ENCODE data around the gene GFRA1.

GFRA1 gene, protein sequence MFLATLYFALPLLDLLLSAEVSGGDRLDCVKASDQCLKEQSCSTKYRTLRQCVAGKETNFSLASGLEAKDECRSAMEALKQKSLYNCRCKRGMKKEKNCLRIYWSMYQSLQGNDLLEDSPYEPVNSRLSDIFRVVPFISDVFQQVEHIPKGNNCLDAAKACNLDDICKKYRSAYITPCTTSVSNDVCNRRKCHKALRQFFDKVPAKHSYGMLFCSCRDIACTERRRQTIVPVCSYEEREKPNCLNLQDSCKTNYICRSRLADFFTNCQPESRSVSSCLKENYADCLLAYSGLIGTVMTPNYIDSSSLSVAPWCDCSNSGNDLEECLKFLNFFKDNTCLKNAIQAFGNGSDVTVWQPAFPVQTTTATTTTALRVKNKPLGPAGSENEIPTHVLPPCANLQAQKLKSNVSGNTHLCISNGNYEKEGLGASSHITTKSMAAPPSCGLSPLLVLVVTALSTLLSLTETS
- total RNA-seq, result 0 reads per million in 3 donors

DNA sequence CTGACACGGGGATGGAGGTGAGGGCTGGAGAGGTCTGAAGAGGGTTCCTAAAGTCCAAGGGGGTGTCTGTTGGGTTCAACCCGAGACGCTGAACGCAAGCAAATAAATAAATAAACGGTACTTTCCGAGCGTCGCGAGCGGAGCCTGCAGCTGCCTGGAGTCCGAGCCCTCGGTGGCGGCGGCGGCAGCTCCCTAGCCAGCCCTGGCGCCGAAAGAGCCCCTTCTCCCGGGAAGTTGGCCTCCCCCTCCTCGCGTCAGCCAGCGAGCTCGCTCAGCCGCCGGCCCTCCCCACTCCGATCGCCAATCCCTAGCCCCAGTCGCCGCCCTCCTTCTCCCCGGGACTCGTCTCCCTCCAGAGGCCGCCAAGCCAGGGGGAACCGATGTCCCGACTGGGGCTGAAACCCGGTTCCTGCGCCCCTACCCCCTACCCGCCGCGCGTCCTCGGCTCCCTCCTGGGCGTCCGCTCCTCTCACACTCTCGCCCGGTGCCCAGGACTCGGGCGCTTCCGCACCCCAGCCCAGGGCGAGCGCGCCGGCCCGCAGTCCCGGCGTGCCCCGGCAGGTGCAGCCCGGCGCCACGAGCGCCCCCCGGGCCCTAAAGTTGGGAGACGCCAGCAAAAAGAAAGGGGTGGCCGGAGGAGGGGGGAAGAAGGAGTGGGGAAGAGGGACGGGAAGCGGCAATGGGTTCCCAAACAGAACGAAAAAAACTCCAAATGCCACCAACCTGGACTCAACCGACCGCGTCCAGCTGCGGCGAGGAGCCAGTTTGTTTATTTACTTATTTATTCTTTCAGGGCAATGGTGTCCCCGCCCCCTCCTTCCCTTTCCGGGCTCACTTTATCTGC is at the start of gene GFRA1:
TSS of gene GFRA1 (minus strand) at position 767 of the 844 bp plus-strand sequence. CDS start 1,177 bp downstream, outside the sequence.
- H3K4me1 ChIP-seq (ENCODE audit: control insufficient read depth, insufficient read depth, low read length, poor library complexity, severe bottlenecking), result no peaks in the 10 kb centered on the region
- H3K36me3 ChIP-seq (ENCODE audit: control insufficient read depth, insufficient read depth, low read length), result no peaks in the 10 kb centered on the region
- no peak within 1 kb of the TSS for H3K4me3 ChIP-seq (ENCODE audit: insufficient read depth, low read depth, low read length, poor library complexity, severe bottlenecking)
- peaks cover 17% of the 10 kb centered on the region for H3K27me3 ChIP-seq (replicated peaks; ENCODE audit: control insufficient read depth, insufficient read depth, low read length, poor library complexity, severe bottlenecking)
- no peaks in the 10 kb centered on the region for H3K9me3 ChIP-seq (ENCODE audit: control insufficient read depth, low read length)
- H3K27ac ChIP-seq (ENCODE audit: insufficient read depth, low read length, poor library complexity, severe bottlenecking), result no peak within 1 kb of the TSS
- no peak for DNase-seq

DNA sequence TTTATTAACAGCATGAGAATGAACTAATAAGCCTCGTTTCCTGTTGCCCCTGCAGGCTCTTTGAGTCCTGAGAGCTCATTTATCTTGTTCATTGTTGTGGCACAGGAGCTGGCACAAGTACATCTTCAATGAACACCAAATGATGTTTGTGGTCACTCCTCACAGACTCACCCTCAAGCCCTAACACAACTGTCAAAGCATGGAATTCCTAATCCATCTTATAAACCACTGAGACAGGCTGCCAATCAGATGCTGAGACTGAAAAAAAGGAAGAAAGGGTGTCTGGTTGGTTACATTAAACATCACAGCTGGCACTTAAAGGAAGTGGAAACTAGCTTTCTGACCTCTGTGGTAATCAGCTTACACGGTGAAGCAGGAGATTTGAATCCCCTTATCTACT is 43.5 kb upstream of the GFRA1 start:
- Histone ChIP-seq H3K36me3 (ENCODE audit: control insufficient read depth, insufficient read depth, low read length) (no peaks in the 10 kb centered on the region), H3K4me1 (ENCODE audit: control insufficient read depth, insufficient read depth, low read length, poor library complexity, severe bottlenecking) (no peaks in the 10 kb centered on the region), H3K27ac (ENCODE audit: insufficient read depth, low read length, poor library complexity, severe bottlenecking) (no peak overlapping the region), H3K4me3 (ENCODE audit: insufficient read depth, low read depth, low read length, poor library complexity, severe bottlenecking) (no peak overlapping the region), H3K9me3 (ENCODE audit: control insufficient read depth, low read length) (no peaks in the 10 kb centered on the region), H3K27me3 (replicated peaks; ENCODE audit: control insufficient read depth, insufficient read depth, low read length, poor library complexity, severe bottlenecking) (no peaks in the 10 kb centered on the region)
- no peak for DNase-seq

DNA sequence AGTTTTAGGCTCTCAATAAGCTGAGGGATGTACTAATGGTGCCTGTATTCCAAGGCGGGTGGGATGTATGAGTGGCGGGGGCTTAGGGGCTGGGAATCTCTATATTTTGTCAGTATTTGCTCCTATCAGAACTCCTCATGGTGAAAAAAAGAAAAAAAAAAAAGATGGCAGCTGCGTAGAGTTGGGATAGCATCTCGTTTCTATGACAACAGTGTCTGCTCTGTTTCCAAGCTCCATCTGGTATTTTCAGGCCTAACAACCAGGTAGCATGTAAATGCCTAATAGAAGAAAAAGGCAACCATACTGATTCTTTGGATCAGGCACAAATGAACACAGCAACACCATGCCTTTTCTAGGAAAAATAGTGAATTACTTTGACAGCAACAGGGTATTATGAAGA is 39.5 kb upstream of the GFRA1 start:
- Histone ChIP-seq H3K9me3 (ENCODE audit: control insufficient read depth, low read length) (no peaks in the 10 kb centered on the region), H3K27me3 (replicated peaks; ENCODE audit: control insufficient read depth, insufficient read depth, low read length, poor library complexity, severe bottlenecking) (no peaks in the 10 kb centered on the region), H3K27ac (ENCODE audit: insufficient read depth, low read length, poor library complexity, severe bottlenecking) (no peak overlapping the region), H3K36me3 (ENCODE audit: control insufficient read depth, insufficient read depth, low read length) (no peaks in the 10 kb centered on the region), H3K4me3 (ENCODE audit: insufficient read depth, low read depth, low read length, poor library complexity, severe bottlenecking) (no peak overlapping the region), H3K4me1 (ENCODE audit: control insufficient read depth, insufficient read depth, low read length, poor library complexity, severe bottlenecking) (no peaks in the 10 kb centered on the region)
- DNase-seq, result no peak

DNA sequence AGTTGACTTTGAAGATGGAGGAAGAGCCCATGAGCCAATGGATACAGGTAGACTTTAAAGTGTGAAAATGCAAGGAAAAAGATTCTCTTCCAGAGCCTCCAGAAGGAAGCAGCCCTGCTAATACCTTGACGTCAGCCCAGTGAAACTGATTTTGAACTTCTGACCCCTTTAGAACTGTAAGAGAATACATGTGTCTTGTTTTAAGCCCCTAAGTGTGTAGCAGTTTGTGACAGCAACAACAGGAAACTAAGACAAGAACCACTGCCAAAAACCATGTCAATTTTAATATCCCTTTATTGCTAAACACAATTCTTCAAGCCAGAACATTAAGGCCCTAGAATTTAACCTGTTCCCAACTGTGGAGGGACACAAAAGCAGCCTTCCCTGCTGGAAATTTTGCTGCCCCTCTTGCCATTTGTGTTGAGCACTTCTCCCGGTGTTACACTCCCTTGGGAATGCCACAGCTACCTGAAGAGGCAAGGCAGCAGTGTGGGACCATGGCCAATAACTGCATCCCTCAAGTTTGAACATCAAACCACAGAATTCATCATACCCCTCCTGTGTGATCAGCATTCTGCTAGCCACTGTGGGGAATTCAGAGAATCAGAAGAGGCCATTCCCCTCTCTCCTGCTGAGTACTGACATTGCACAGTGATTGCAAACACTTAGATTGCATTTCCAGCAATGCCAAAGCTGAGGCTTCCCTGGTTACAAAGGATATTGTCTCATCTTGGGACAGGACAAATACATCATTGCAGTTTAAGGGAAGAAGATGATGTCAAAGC is 38.9 kb upstream of the GFRA1 start:
- Histone ChIP-seq H3K9me3 (ENCODE audit: control insufficient read depth, low read length) (no peaks in the 10 kb centered on the region), H3K27ac (ENCODE audit: insufficient read depth, low read length, poor library complexity, severe bottlenecking) (no peak overlapping the region), H3K36me3 (ENCODE audit: control insufficient read depth, insufficient read depth, low read length) (no peaks in the 10 kb centered on the region), H3K4me3 (ENCODE audit: insufficient read depth, low read depth, low read length, poor library complexity, severe bottlenecking) (no peak overlapping the region), H3K4me1 (ENCODE audit: control insufficient read depth, insufficient read depth, low read length, poor library complexity, severe bottlenecking) (no peaks in the 10 kb centered on the region), H3K27me3 (replicated peaks; ENCODE audit: control insufficient read depth, insufficient read depth, low read length, poor library complexity, severe bottlenecking) (no peaks in the 10 kb centered on the region)
- DNase-seq, result no peak

DNA sequence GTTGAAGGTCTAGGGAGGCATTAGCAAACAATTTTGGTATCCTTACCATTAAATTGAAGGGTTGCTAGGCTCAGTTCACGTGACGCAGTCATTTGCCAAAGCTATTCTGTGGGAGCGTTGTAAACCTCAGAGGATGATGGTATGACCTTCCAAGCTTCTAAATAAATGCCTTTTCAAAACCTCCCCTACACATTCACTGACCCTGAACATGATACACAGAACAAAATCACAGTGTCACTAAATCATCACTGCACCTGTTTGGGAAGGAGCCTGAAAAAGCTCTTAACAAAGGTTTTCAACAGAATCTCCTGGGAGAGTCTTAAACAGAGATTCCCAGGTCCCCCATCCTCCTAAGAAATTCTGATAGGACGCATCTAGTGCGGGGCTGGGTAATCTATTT is 38.0 kb upstream of the GFRA1 start:
- Histone ChIP-seq H3K4me1 (ENCODE audit: control insufficient read depth, insufficient read depth, low read length, poor library complexity, severe bottlenecking) (no peaks in the 10 kb centered on the region), H3K9me3 (ENCODE audit: control insufficient read depth, low read length) (no peaks in the 10 kb centered on the region), H3K36me3 (ENCODE audit: control insufficient read depth, insufficient read depth, low read length) (no peaks in the 10 kb centered on the region), H3K27me3 (replicated peaks; ENCODE audit: control insufficient read depth, insufficient read depth, low read length, poor library complexity, severe bottlenecking) (no peaks in the 10 kb centered on the region), H3K4me3 (ENCODE audit: insufficient read depth, low read depth, low read length, poor library complexity, severe bottlenecking) (no peak overlapping the region), H3K27ac (ENCODE audit: insufficient read depth, low read length, poor library complexity, severe bottlenecking) (no peak overlapping the region)
- DNase-seq, result no peak

DNA sequence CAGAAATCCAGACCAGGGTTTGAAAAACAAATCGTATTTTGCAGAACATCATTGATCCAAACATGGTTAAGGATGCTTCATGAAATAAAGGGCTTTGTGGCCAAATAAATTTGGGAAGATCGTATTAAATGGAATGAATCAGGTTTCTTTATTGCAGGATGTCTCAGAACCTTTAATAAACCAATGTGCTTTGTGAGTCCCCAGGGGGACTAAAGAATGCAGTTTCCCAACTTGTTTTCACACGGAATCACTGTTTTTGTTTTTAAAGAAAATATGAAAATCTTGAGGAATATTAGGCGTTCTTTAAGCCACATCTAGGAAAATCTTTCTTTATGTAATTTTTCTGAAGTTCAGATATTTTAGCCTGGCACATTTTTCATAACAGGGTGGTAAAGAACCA is 34.4 kb upstream of the GFRA1 start:
- H3K27ac ChIP-seq (ENCODE audit: insufficient read depth, low read length, poor library complexity, severe bottlenecking), result no peak overlapping the region
- no peaks in the 10 kb centered on the region for H3K36me3 ChIP-seq (ENCODE audit: control insufficient read depth, insufficient read depth, low read length)
- H3K9me3 ChIP-seq (ENCODE audit: control insufficient read depth, low read length), result no peaks in the 10 kb centered on the region
- no peaks in the 10 kb centered on the region for H3K27me3 ChIP-seq (replicated peaks; ENCODE audit: control insufficient read depth, insufficient read depth, low read length, poor library complexity, severe bottlenecking)
- no peaks in the 10 kb centered on the region for H3K4me1 ChIP-seq (ENCODE audit: control insufficient read depth, insufficient read depth, low read length, poor library complexity, severe bottlenecking)
- no peak for DNase-seq
- H3K4me3 ChIP-seq (ENCODE audit: insufficient read depth, low read depth, low read length, poor library complexity, severe bottlenecking), result no peak overlapping the region

DNA sequence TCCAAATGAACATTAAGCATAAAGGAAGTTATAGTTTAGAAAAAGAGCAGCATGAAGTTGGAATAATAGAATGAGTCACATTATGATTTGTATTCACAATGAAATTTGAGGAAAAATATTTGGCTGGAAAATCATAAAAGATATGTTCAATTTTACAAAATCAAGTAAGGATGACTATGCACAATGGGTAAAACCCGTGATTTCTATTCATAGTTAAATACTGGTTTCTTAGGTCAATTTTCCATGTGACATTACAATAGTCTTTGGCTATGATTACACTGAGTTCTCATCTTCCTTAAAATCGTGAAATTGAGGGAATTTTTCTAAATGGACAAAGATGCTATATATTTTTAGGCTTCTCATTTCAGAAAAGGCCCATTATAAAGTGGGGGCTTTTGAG is 33.8 kb upstream of the GFRA1 start:
- Histone ChIP-seq H3K4me3 (ENCODE audit: insufficient read depth, low read depth, low read length, poor library complexity, severe bottlenecking) (no peak overlapping the region), H3K9me3 (ENCODE audit: control insufficient read depth, low read length) (no peaks in the 10 kb centered on the region), H3K27ac (ENCODE audit: insufficient read depth, low read length, poor library complexity, severe bottlenecking) (no peak overlapping the region), H3K4me1 (ENCODE audit: control insufficient read depth, insufficient read depth, low read length, poor library complexity, severe bottlenecking) (no peaks in the 10 kb centered on the region), H3K27me3 (replicated peaks; ENCODE audit: control insufficient read depth, insufficient read depth, low read length, poor library complexity, severe bottlenecking) (no peaks in the 10 kb centered on the region), H3K36me3 (ENCODE audit: control insufficient read depth, insufficient read depth, low read length) (no peaks in the 10 kb centered on the region)
- DNase-seq, result no peak

DNA sequence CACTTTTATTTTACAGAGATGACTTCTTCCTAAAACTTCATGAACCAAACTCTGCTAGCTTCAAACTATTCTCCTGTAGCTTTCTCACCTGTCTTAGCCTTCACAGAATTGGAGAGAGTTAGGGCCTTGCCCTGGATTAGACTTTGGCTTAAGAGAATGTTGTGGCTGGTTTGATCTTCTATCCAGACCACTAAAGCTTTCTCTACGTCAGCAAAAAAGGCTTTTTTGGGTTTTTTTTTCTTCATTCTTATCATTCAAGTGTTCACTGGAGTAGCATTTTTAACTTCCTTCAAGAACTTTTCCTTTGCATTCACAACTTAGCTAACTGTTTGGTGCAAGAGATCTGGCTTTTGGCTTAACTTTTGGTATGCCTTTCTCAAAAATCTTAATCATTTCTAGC is 31.9 kb upstream of the GFRA1 start:
- Histone ChIP-seq H3K27me3 (replicated peaks; ENCODE audit: control insufficient read depth, insufficient read depth, low read length, poor library complexity, severe bottlenecking) (no peaks in the 10 kb centered on the region), H3K9me3 (ENCODE audit: control insufficient read depth, low read length) (no peaks in the 10 kb centered on the region), H3K36me3 (ENCODE audit: control insufficient read depth, insufficient read depth, low read length) (no peaks in the 10 kb centered on the region), H3K27ac (ENCODE audit: insufficient read depth, low read length, poor library complexity, severe bottlenecking) (no peak overlapping the region), H3K4me3 (ENCODE audit: insufficient read depth, low read depth, low read length, poor library complexity, severe bottlenecking) (no peak overlapping the region), H3K4me1 (ENCODE audit: control insufficient read depth, insufficient read depth, low read length, poor library complexity, severe bottlenecking) (no peaks in the 10 kb centered on the region)
- no peak for DNase-seq

DNA sequence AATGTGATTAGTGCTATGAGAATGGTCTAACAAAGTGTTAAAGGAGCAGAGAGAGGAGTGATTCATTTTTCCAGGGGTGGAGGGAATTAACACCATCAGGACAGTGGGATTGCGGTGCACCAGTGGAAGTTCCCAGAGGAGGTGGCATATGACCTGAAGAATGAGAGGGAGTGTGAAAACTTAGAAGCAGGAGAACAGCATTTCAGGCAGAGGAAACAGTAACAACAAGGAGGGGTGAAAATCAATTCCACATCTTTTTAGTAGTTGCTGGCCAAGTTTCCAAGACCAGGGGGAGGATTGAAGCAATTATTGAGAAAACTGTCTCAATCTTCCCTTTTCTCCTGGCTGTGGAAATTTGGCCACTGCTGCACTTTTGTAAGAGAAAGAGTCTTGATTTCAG is 27.5 kb upstream of the GFRA1 start:
- H3K4me1 ChIP-seq (ENCODE audit: control insufficient read depth, insufficient read depth, low read length, poor library complexity, severe bottlenecking), result no peaks in the 10 kb centered on the region
- no peaks in the 10 kb centered on the region for H3K27me3 ChIP-seq (replicated peaks; ENCODE audit: control insufficient read depth, insufficient read depth, low read length, poor library complexity, severe bottlenecking)
- H3K27ac ChIP-seq (ENCODE audit: insufficient read depth, low read length, poor library complexity, severe bottlenecking), result no peak overlapping the region
- H3K36me3 ChIP-seq (ENCODE audit: control insufficient read depth, insufficient read depth, low read length), result no peaks in the 10 kb centered on the region
- no peaks in the 10 kb centered on the region for H3K9me3 ChIP-seq (ENCODE audit: control insufficient read depth, low read length)
- DNase-seq, result no peak
- H3K4me3 ChIP-seq (ENCODE audit: insufficient read depth, low read depth, low read length, poor library complexity, severe bottlenecking), result no peak overlapping the region

Measured in effector memory CD4-positive, alpha-beta T cell (primary cell).